SK-N-SH treated with all-trans-retinoic acid at 6 μM for 48 hours (cell line): Measurements from ENCODE around the gene SLC25A10.

Source experiments
- ARNTL ChIP-seq: fragments of 450-650 bp; formaldehyde crosslinking; IDR thresholded peaks from 2 replicates; pipeline ENCODE4 v1.5.0; 2020; ENCODE audit warnings: low read depth, mild to moderate bottlenecking, moderate library complexity, borderline replicate concordance
- BACH2 ChIP-seq: fragments of 250-450 bp; sonication (Bioruptor Pico); IDR thresholded peaks from 2 replicates; pipeline ENCODE4 v1.9.0; 2021; ENCODE audit warnings: mild to moderate bottlenecking, borderline replicate concordance
- CSRNP3 ChIP-seq: fragments of 250-450 bp; sonication (Bioruptor Pico); IDR thresholded peaks from 2 replicates; pipeline ENCODE4 v1.5.1; 2021; ENCODE audit warnings: mild to moderate bottlenecking, moderate library complexity
- ESRRG ChIP-seq: fragments of 250-450 bp; sonication (Bioruptor Pico); IDR thresholded peaks from 2 replicates; pipeline ENCODE4 v1.6.1; 2021; ENCODE audit warnings: mild to moderate bottlenecking
- GLIS3 ChIP-seq: fragments of 250-450 bp; sonication (Bioruptor Pico); IDR thresholded peaks from 2 replicates; pipeline ENCODE4 v1.5.0; 2020; ENCODE audit warnings: mild to moderate bottlenecking, moderate library complexity
- ISL1 ChIP-seq: fragments of 250-450 bp; sonication (Bioruptor Pico); IDR thresholded peaks from 2 replicates; pipeline ENCODE4 v2.1.2; 2022; ENCODE audit warnings: mild to moderate bottlenecking, moderate library complexity
- RARB ChIP-seq: fragments of 250-450 bp; sonication (Bioruptor Pico); IDR thresholded peaks from 2 replicates; pipeline ENCODE4 v1.8.0; 2021; ENCODE audit warnings: mild to moderate bottlenecking, moderate library complexity
- TCF4 ChIP-seq: fragments of 250-450 bp; sonication (Bioruptor Pico); IDR thresholded peaks from 2 replicates; pipeline ENCODE4 v1.8.0; 2021; ENCODE audit warnings: mild to moderate bottlenecking, moderate library complexity, borderline replicate concordance
- ZFP3 ChIP-seq: fragments of 250-450 bp; sonication (Bioruptor Pico); IDR thresholded peaks from 2 replicates; pipeline ENCODE4 v1.5.0; 2020; ENCODE audit warnings: mild to moderate bottlenecking, moderate library complexity
- ZFP30 ChIP-seq: fragments of 450-650 bp; formaldehyde crosslinking; IDR thresholded peaks from 2 replicates; pipeline ENCODE4 v1.5.0; 2022; ENCODE audit warnings: mild to moderate bottlenecking, moderate library complexity
- ZNF70 ChIP-seq: fragments of 450-650 bp; formaldehyde crosslinking; IDR thresholded peaks from 2 replicates; pipeline ENCODE4 v1.5.0; 2020; ENCODE audit warnings: mild to moderate bottlenecking, moderate library complexity
- TF ChIP-seq, protein P1 (sequence below): fragments of 250-450 bp; sonication (Bioruptor Pico); IDR thresholded peaks from 2 replicates; pipeline ENCODE4 v1.8.0; 2020; ENCODE audit warnings: mild to moderate bottlenecking, moderate library complexity, borderline replicate concordance
- TF ChIP-seq, protein P2 (sequence below): fragments of 250-450 bp; sonication (Bioruptor Pico); IDR thresholded peaks from 2 replicates; pipeline ENCODE4 v1.5.1; 2020; ENCODE audit warnings: low read depth, mild to moderate bottlenecking, moderate library complexity
- TF ChIP-seq, protein P3 (sequence below): fragments of 250-450 bp; sonication (Bioruptor Pico); IDR thresholded peaks from 2 replicates; pipeline ENCODE4 v1.8.0; 2021; ENCODE audit warnings: low read depth, mild to moderate bottlenecking, moderate library complexity, borderline replicate concordance

DNA sequence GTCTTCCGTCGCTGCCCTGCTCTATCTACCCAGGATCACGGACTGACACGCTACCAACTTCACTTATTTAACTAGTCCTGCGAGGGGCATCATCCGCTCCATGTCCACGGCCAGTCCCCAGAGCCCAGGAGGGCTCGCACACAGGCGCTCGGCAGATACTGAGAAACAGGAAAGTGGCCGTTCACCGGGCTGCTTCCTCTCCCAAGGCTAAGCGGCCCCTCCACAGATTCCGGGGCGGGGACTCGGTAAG is 46.1 kb upstream of the SLC25A10 start:
- no peak for TF ChIP-seq GLIS3
- no peak for TF ChIP-seq CSRNP3 (CRISPR knock-in tag)
- TF ChIP-seq ZFP30, result no peak
- TF ChIP-seq, protein P1, sequence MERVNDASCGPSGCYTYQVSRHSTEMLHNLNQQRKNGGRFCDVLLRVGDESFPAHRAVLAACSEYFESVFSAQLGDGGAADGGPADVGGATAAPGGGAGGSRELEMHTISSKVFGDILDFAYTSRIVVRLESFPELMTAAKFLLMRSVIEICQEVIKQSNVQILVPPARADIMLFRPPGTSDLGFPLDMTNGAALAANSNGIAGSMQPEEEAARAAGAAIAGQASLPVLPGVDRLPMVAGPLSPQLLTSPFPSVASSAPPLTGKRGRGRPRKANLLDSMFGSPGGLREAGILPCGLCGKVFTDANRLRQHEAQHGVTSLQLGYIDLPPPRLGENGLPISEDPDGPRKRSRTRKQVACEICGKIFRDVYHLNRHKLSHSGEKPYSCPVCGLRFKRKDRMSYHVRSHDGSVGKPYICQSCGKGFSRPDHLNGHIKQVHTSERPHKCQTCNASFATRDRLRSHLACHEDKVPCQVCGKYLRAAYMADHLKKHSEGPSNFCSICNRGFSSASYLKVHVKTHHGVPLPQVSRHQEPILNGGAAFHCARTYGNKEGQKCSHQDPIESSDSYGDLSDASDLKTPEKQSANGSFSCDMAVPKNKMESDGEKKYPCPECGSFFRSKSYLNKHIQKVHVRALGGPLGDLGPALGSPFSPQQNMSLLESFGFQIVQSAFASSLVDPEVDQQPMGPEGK, result no peak
- TF ChIP-seq TCF4 (CRISPR knock-in tag), result no peak
- no peak for TF ChIP-seq ARNTL
- TF ChIP-seq ESRRG (CRISPR knock-in tag), result no peak
- TF ChIP-seq BACH2 (CRISPR knock-in tag), result no peak
- TF ChIP-seq ZNF70 (CRISPR knock-in tag), result no peak
- TF ChIP-seq, protein P2, sequence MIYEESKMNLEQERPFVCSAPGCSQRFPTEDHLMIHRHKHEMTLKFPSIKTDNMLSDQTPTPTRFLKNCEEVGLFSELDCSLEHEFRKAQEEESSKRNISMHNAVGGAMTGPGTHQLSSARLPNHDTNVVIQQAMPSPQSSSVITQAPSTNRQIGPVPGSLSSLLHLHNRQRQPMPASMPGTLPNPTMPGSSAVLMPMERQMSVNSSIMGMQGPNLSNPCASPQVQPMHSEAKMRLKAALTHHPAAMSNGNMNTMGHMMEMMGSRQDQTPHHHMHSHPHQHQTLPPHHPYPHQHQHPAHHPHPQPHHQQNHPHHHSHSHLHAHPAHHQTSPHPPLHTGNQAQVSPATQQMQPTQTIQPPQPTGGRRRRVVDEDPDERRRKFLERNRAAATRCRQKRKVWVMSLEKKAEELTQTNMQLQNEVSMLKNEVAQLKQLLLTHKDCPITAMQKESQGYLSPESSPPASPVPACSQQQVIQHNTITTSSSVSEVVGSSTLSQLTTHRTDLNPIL (CRISPR knock-in tag), result no peak
- no peak for TF ChIP-seq RARB (CRISPR knock-in tag)
- TF ChIP-seq ISL1, result no peak
- TF ChIP-seq ZFP3 (CRISPR knock-in tag), result no peak
- TF ChIP-seq, protein P3, sequence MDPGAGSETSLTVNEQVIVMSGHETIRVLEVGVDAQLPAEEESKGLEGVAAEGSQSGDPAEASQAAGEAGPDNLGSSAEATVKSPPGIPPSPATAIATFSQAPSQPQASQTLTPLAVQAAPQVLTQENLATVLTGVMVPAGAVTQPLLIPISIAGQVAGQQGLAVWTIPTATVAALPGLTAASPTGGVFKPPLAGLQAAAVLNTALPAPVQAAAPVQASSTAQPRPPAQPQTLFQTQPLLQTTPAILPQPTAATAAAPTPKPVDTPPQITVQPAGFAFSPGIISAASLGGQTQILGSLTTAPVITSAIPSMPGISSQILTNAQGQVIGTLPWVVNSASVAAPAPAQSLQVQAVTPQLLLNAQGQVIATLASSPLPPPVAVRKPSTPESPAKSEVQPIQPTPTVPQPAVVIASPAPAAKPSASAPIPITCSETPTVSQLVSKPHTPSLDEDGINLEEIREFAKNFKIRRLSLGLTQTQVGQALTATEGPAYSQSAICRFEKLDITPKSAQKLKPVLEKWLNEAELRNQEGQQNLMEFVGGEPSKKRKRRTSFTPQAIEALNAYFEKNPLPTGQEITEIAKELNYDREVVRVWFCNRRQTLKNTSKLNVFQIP, result no peak
